Thoracic aorta (tissue), 2 donors: ENCODE results near the gene RHBDL2. TPM values are rescaled to one million over a fixed set of nuclear protein-coding genes. Genes with fewer than 3 reads are reported as not detected.

Experiments
- ATAC-seq: fragments of 150-250 bp; one replicate; pipeline ENCODE4 v1.8.0; 2017; ENCODE audit warnings: low read depth; ENCODE audit not compliant: insufficient number of reproducible peaks, low FRiP score
- DNase-seq: peaks from one replicate; pipeline ENCODE4 v3.0.0-alpha.2; 2020; ENCODE audit warnings: low spot score
- H3K27ac ChIP-seq, 2 donors: fragments of 200-600 bp; sonication (generic); 1 replicate in 1 of 2; 2 replicates in 1 of 2; pipeline ENCODE4 v1.5.1; 2016; ENCODE audit warnings: mild to moderate bottlenecking in 2 of 2, moderate library complexity in 2 of 2
- H3K27me3 ChIP-seq: fragments of 200-600 bp; sonication (generic); replicated peaks from 2 replicates; pipeline ENCODE4 v1.6.0; 2016; ENCODE audit warnings: mild to moderate bottlenecking; ENCODE audit not compliant: insufficient read depth
- H3K36me3 ChIP-seq: fragments of 200-600 bp; sonication (generic); one replicate; pipeline ENCODE4 v1.5.1; 2016
- H3K4me1 ChIP-seq, 2 donors: fragments of 200-600 bp; sonication (generic); 1 replicate in 1 of 2; 2 replicates in 1 of 2; pipeline versions ENCODE4 v1.5.1 to v1.6.0; 2016; ENCODE audit warnings: low read depth in 2 of 2, mild to moderate bottlenecking in 1 of 2; ENCODE audit not compliant: control insufficient read depth in 1 of 2
- H3K4me3 ChIP-seq: fragments of 200-600 bp; sonication (generic); 2 replicates; pipeline ENCODE4 v1.5.1; 2016; ENCODE audit warnings: mild to moderate bottlenecking
- H3K9me3 ChIP-seq: fragments of 200-600 bp; sonication (generic); 2 replicates; pipeline ENCODE4 v1.5.1; 2016
- CTCF ChIP-seq: fragments of 200-600 bp; sonication (generic); IDR thresholded peaks from one replicate; pipeline ENCODE4 v1.5.1; 2019; ENCODE audit warnings: antibody characterized with exemption
- total RNA-seq, 2 donors: library from RNA; depleted of rRNA; stranded (reverse); fragments of >200 nt; gene quantifications; one replicate each; pipeline versions ENCODE4 v1.1.0 to v1.2.3, GENCODE V29; 2016

RHBDL2 gene
- total RNA-seq, 2 donors from 2014 or later: 0.85 TPM; not detected in 1

GRCh38 chr1:38873027-38873969, 68.3 kb downstream of the RHBDL2 start, which contains the start of gene MYCBP:
MYCBP (minus strand) TSS chr1:38873348; CDS start chr1:38873305, 43 bp downstream.
- ATAC-seq: peak; percentile 97
- Histone ChIP-seq H3K27me3 (no peaks in the 10 kb centered on the region), H3K9me3 (no peaks in the 10 kb centered on the region)

GRCh38 chr1:38872401-38873026, 69.1 kb downstream of the RHBDL2 start:
- no peaks in the 10 kb centered on the region for H3K9me3 ChIP-seq
- H3K36me3 ChIP-seq: no peaks in the 10 kb centered on the region
- DNase-seq (no peak), ATAC-seq (no peak)
- peak overlapping the region; percentile 83 for H3K4me3 ChIP-seq
- no peak for TF ChIP-seq CTCF
- peak overlapping the region in 1 of 2 donors; percentile 22 for H3K27ac ChIP-seq
- H3K27me3 ChIP-seq: no peaks in the 10 kb centered on the region
- peaks cover 5 to 20% of the 10 kb centered on the region in 2 donors for H3K4me1 ChIP-seq

More at GRCh38 chr1:38873027-38873969, 68.3 kb downstream of the RHBDL2 start, which contains the start of gene MYCBP:
- H3K4me3 ChIP-seq: peak within 1 kb of the TSS; percentile 83
- peaks cover 5 to 20% of the 10 kb centered on the region in 2 donors for H3K4me1 ChIP-seq
- peak within 1 kb of the TSS; percentile 28 to 49 for H3K27ac ChIP-seq
- H3K36me3 ChIP-seq: no peaks in the 10 kb centered on the region
- TF ChIP-seq CTCF: peak; percentile 35
- peak; percentile 73 for DNase-seq

- TF ChIP-seq CTCF: no peak
- no peaks in the 10 kb centered on the region for H3K9me3 ChIP-seq
- DNase-seq: no peak
- ATAC-seq: no peak
- peaks cover 5 to 20% of the 10 kb centered on the region in 2 donors for H3K4me1 ChIP-seq
- H3K4me3 ChIP-seq: no peak overlapping the region
- no peaks in the 10 kb centered on the region for H3K27me3 ChIP-seq
- H3K27ac ChIP-seq: no peak overlapping the region
- no peaks in the 10 kb centered on the region for H3K36me3 ChIP-seq
Observed at GRCh38 chr1:38870996-38871395, 70.6 kb downstream of the RHBDL2 start.

- no peak for TF ChIP-seq CTCF
Observed at GRCh38 chr1:38867208-38867607, 74.4 kb downstream of the RHBDL2 start.

More at GRCh38 chr1:38867208-38867607, 74.4 kb downstream of the RHBDL2 start:
- no peak overlapping the region for H3K27ac ChIP-seq
- ATAC-seq (no peak), DNase-seq (no peak)
- no peaks in the 10 kb centered on the region for H3K9me3 ChIP-seq
- H3K27me3 ChIP-seq: no peaks in the 10 kb centered on the region
- H3K4me1 ChIP-seq: peaks cover 0 to 18% of the 10 kb centered on the region in 2 donors
- no peaks in the 10 kb centered on the region for H3K36me3 ChIP-seq
- H3K4me3 ChIP-seq: no peak overlapping the region
